HEK293 (cell line): ENCODE measurements around the gene CREBRF.

ENCODE experiments used
- CTCF ChIA-PET: fragments of 350-600 bp; formaldehyde crosslinking; extraction: SDS; loops from one replicate; lab custom pipeline; 2021; ENCODE audit warnings: antibody characterized with exemption; lab: Yijun Ruan, JAX
- POLR2A ChIA-PET: fragments of 300-600 bp; formaldehyde crosslinking; extraction: SDS; loops from one replicate; lab custom pipeline; 2020; ENCODE audit warnings: antibody characterized with exemption, inconsistent platforms; lab: Yijun Ruan, JAX
- H3K27ac ChIP-seq: fragments of 200-500 bp; sonication (Bioruptor generic); 2 replicates; pipeline ENCODE4 v1.5.1; 2014; ENCODE audit warnings: low read depth, low read length, control low read depth, inconsistent platforms; ENCODE audit errors: extremely low read depth
- H3K36me3 ChIP-seq, 2 experiments: fragments of 200-500 bp in 1 of 2; sonication (Bioruptor generic) in 1 of 2; 1 replicate in 1 of 2; 2 replicates in 1 of 2; pipeline ENCODE4 v1.5.1; 2014 to 2017; ENCODE audit warnings: inconsistent platforms in 2 of 2, low read length in 2 of 2; ENCODE audit not compliant: control insufficient read depth in 2 of 2, insufficient read depth in 1 of 2
- H3K4me1 ChIP-seq: fragments of 200-500 bp; sonication (Bioruptor generic); 2 replicates; pipeline ENCODE4 v1.5.1; 2014; ENCODE audit warnings: mild to moderate bottlenecking, low read length, inconsistent platforms; ENCODE audit not compliant: control insufficient read depth, insufficient read depth
- H3K4me3 ChIP-seq: 2 replicates; pipeline ENCODE4 v1.5.1; 2011; ENCODE audit warnings: low read depth, mild to moderate bottlenecking, control low read depth, low read length, moderate library complexity
- H3K9me3 ChIP-seq: fragments of 200-500 bp; sonication (Bioruptor generic); 2 replicates; pipeline ENCODE4 v1.5.1; 2014; ENCODE audit warnings: low read depth, low read length, inconsistent platforms; ENCODE audit not compliant: control insufficient read depth, insufficient read depth
- GLI2 ChIP-seq: fragments of 450-650 bp; formaldehyde crosslinking; IDR thresholded peaks from 2 replicates; pipeline ENCODE4; 2017; ENCODE audit warnings: missing biosample characterization, missing genetic modification characterization, low read depth, borderline replicate concordance
- IKZF3 ChIP-seq: fragments of 450-650 bp; IDR thresholded peaks from 2 replicates; pipeline ENCODE4 v1.5.0; 2018; ENCODE audit warnings: missing biosample characterization, mild to moderate bottlenecking, missing genetic modification characterization, moderate library complexity
- KLF1 ChIP-seq: fragments of 450-650 bp; formaldehyde crosslinking; IDR thresholded peaks from 2 replicates; pipeline ENCODE4 v1.5.1; 2016; ENCODE audit warnings: missing biosample characterization, missing genetic modification characterization
- MYNN ChIP-seq: fragments of 450-650 bp; formaldehyde crosslinking; IDR thresholded peaks from 2 replicates; pipeline ENCODE4 v1.5.1; 2016; ENCODE audit warnings: missing biosample characterization, missing genetic modification characterization, borderline replicate concordance
- REPIN1 ChIP-seq: fragments of 450-650 bp; formaldehyde crosslinking; IDR thresholded peaks from 2 replicates; pipeline ENCODE4 v1.5.1; 2017; ENCODE audit warnings: missing biosample characterization, missing genetic modification characterization, low read depth
- SCRT1 ChIP-seq: fragments of 450-650 bp; formaldehyde crosslinking; IDR thresholded peaks from 2 replicates; pipeline ENCODE4 v1.5.1; 2016; ENCODE audit warnings: missing biosample characterization, missing genetic modification characterization, borderline replicate concordance
- ZBTB1 ChIP-seq: fragments of 450-650 bp; formaldehyde crosslinking; IDR thresholded peaks from 2 replicates; pipeline ENCODE4 v1.5.1; 2016; ENCODE audit warnings: missing biosample characterization, missing genetic modification characterization
- ZBTB20 ChIP-seq: fragments of 450-650 bp; formaldehyde crosslinking; IDR thresholded peaks from 2 replicates; pipeline ENCODE4 v1.5.1; 2016; ENCODE audit warnings: missing biosample characterization, missing genetic modification characterization
- ZBTB26 ChIP-seq: fragments of 450-650 bp; formaldehyde crosslinking; optimal IDR thresholded peaks from 2 replicates; pipeline ENCODE3; 2016; ENCODE audit warnings: missing biosample characterization, mild to moderate bottlenecking, missing genetic modification characterization
- ZBTB48 ChIP-seq: fragments of 450-650 bp; formaldehyde crosslinking; IDR thresholded peaks from 2 replicates; pipeline ENCODE4 v1.5.1; 2016; ENCODE audit warnings: missing biosample characterization, missing genetic modification characterization
- ZEB2 ChIP-seq: fragments of 450-650 bp; formaldehyde crosslinking; IDR thresholded peaks from 2 replicates; pipeline ENCODE4 v1.5.1; 2016; ENCODE audit warnings: missing biosample characterization, missing genetic modification characterization
- ZFP3 ChIP-seq: fragments of 450-650 bp; formaldehyde crosslinking; IDR thresholded peaks from 2 replicates; pipeline ENCODE4 v1.5.1; 2016; ENCODE audit warnings: low read depth, missing biosample characterization, missing genetic modification characterization
- ZNF239 ChIP-seq: fragments of 450-650 bp; formaldehyde crosslinking; IDR thresholded peaks from 2 replicates; pipeline ENCODE4 v1.5.1; 2016; ENCODE audit warnings: missing biosample characterization, missing genetic modification characterization
- ZNF292 ChIP-seq: fragments of 450-650 bp; formaldehyde crosslinking; IDR thresholded peaks from 2 replicates; pipeline ENCODE4 v1.5.1; 2016; ENCODE audit warnings: low read depth, missing biosample characterization, missing genetic modification characterization, borderline replicate concordance
- ZNF302 ChIP-seq: fragments of 450-650 bp; formaldehyde crosslinking; IDR thresholded peaks from 2 replicates; pipeline ENCODE4 v1.5.1; 2016; ENCODE audit warnings: missing biosample characterization, missing genetic modification characterization, low read depth
- ZNF324 ChIP-seq: fragments of 450-650 bp; formaldehyde crosslinking; IDR thresholded peaks from 2 replicates; pipeline ENCODE4 v1.5.1; 2016; ENCODE audit warnings: missing biosample characterization, missing genetic modification characterization
- ZNF341 ChIP-seq: fragments of 450-650 bp; formaldehyde crosslinking; IDR thresholded peaks from 2 replicates; pipeline ENCODE4; 2016; ENCODE audit warnings: low read depth, missing biosample characterization, missing genetic modification characterization
- ZNF350 ChIP-seq: fragments of 450-650 bp; formaldehyde crosslinking; IDR thresholded peaks from 2 replicates; pipeline ENCODE4 v1.5.0; 2017; ENCODE audit warnings: missing biosample characterization, mild to moderate bottlenecking, missing genetic modification characterization
- ZNF423 ChIP-seq: fragments of 450-650 bp; formaldehyde crosslinking; IDR thresholded peaks from 2 replicates; pipeline ENCODE4 v1.5.1; 2016; ENCODE audit warnings: missing biosample characterization, missing genetic modification characterization
- ZNF426 ChIP-seq: fragments of 450-650 bp; formaldehyde crosslinking; IDR thresholded peaks from 2 replicates; pipeline ENCODE4 v1.5.1; 2017; ENCODE audit warnings: missing biosample characterization, missing genetic modification characterization, mild to moderate bottlenecking, inconsistent platforms, moderate library complexity
- ZNF514 ChIP-seq: fragments of 450-650 bp; formaldehyde crosslinking; IDR thresholded peaks from 2 replicates; pipeline ENCODE4 v1.5.1; 2016; ENCODE audit warnings: missing biosample characterization, missing genetic modification characterization
- ZNF518A ChIP-seq: fragments of 450-650 bp; formaldehyde crosslinking; conservative IDR thresholded peaks from 2 replicates; pipeline ENCODE4 v1.5.1; 2016; ENCODE audit warnings: low read depth, missing biosample characterization, missing genetic modification characterization
- ZNF555 ChIP-seq: fragments of 450-650 bp; formaldehyde crosslinking; conservative IDR thresholded peaks from 2 replicates; pipeline ENCODE4 v1.5.1; 2017; ENCODE audit warnings: missing biosample characterization, mild to moderate bottlenecking, missing genetic modification characterization, inconsistent platforms
- ZNF610 ChIP-seq: fragments of 450-650 bp; formaldehyde crosslinking; IDR thresholded peaks from 2 replicates; pipeline ENCODE4 v1.5.1; 2016; ENCODE audit warnings: missing biosample characterization, missing genetic modification characterization, borderline replicate concordance
- ZNF629 ChIP-seq: fragments of 450-650 bp; formaldehyde crosslinking; IDR thresholded peaks from 2 replicates; pipeline ENCODE4 v1.5.1; 2017; ENCODE audit warnings: missing biosample characterization, missing genetic modification characterization
- ZNF670 ChIP-seq: fragments of 450-650 bp; formaldehyde crosslinking; IDR thresholded peaks from 2 replicates; pipeline ENCODE4 v1.5.1; 2016; ENCODE audit warnings: missing biosample characterization, missing genetic modification characterization, low read depth
- ZNF701 ChIP-seq: fragments of 450-650 bp; formaldehyde crosslinking; IDR thresholded peaks from 2 replicates; pipeline ENCODE4 v1.5.1; 2016; ENCODE audit warnings: missing biosample characterization, missing genetic modification characterization
- ZNF843 ChIP-seq: fragments of 450-650 bp; formaldehyde crosslinking; IDR thresholded peaks from 2 replicates; pipeline ENCODE4 v1.5.1; 2016; ENCODE audit warnings: missing biosample characterization, missing genetic modification characterization
- TF ChIP-seq, protein P1 (sequence below): fragments of 450-650 bp; formaldehyde crosslinking; IDR thresholded peaks from 2 replicates; pipeline ENCODE4 v1.5.1; 2017; ENCODE audit warnings: missing biosample characterization, missing genetic modification characterization

CREBRF gene

DNA sequence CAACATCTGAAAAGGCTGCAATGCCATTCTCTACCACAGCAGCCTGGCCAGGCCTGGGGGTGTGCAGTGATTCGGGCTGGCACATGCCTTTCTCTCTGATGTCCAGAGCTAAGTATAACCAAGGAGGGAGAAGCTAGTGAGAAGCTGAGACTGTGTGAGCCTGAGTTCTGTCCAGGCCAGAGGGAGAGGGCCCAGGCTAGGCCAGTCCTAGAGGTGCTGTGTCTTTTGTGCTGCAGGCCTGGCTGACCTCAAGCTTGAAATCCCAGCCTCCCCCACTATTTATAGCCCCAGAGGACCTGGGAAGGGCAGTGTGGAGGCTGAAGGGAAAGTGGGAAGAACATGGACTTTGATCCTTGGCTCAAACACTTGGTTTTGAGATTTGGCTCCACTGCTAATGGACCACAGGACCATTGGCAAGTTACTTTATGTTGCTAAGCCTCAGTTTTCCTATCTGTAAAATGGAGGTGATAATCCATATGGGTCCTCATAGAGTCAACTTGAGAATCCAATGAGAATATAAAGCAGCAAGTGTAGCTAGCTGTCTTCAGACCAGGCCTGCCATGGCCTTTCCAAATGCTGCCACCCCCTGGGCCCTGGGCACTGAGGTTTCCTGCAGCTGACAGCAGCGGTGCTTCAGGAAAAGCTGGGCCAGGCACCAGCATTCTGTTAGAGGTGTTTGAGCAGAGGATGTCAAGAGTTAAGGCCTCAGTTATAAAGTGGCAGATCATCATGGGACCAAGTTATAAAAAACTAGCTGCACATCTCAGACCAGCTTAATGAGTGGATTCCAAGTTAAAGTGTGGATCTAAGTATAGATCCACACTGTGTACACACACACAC, 109.2 kb downstream of the CREBRF start:
- ChIA-PET CTCF (interaction anchor here (0.6 to 1.7 kb wide), 17 partner anchors 21 to 1184 kb away, joined by 3 to 7 read pairs (median 3); partner anchors contain the start of genes ATP6V0E1 and BNIP1), POLR2A (no interaction called here)
- Histone ChIP-seq H3K36me3 (peaks cover 0 to 26% of the 10 kb centered on the region in 2 experiments; a peak in 2 of 3 replicates), H3K27ac (no peak overlapping the region), H3K4me1 (no peaks in the 10 kb centered on the region), H3K4me3 (no peak overlapping the region), H3K9me3 (no peaks in the 10 kb centered on the region)
- TF ChIP-seq ZEB2 (no peak), ZNF341 (tag by site-specific recombination) (no peak), ZNF555 (tag by site-specific recombination) (no peak), ZBTB20 (no peak), MYNN (no peak), ZBTB1 (tag by site-specific recombination) (no peak), ZNF843 (tag by site-specific recombination) (no peak), ZNF239 (no peak), ZFP3 (tag by site-specific recombination) (no peak), ZBTB48 (tag by site-specific recombination) (no peak), REPIN1 (no peak), ZNF514 (tag by site-specific recombination) (no peak), ZNF324 (tag by site-specific recombination) (no peak), ZNF670 (tag by site-specific recombination) (no peak), GLI2 (tag by site-specific recombination) (no peak), ZBTB26 (tag by site-specific recombination) (no peak), ZNF701 (tag by site-specific recombination) (no peak), SCRT1 (tag by site-specific recombination) (no peak)
- TF ChIP-seq, protein P1, sequence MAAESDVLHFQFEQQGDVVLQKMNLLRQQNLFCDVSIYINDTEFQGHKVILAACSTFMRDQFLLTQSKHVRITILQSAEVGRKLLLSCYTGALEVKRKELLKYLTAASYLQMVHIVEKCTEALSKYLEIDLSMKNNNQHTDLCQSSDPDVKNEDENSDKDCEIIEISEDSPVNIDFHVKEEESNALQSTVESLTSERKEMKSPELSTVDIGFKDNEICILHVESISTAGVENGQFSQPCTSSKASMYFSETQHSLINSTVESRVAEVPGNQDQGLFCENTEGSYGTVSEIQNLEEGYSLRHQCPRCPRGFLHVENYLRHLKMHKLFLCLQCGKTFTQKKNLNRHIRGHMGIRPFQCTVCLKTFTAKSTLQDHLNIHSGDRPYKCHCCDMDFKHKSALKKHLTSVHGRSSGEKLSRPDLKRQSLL (tag by site-specific recombination): no peak

GRCh38 chr5:173172166-173172565, 116.0 kb downstream of the CREBRF start:
- ChIA-PET CTCF (no interaction called here), POLR2A (interaction anchor here (0.6 to 0.7 kb wide), 2 partner anchors 40 to 57 kb away, joined by 4 to 6 read pairs; no protein-coding TSS in a partner anchor)
- H3K9me3 ChIP-seq: no peaks in the 10 kb centered on the region

More at GRCh38 chr5:173172166-173172565, 116.0 kb downstream of the CREBRF start:
- Histone ChIP-seq H3K4me3 (no peak overlapping the region), H3K36me3 (no peaks in the 10 kb centered on the region), H3K27ac (no peak overlapping the region), H3K4me1 (no peaks in the 10 kb centered on the region)
- TF ChIP-seq KLF1 (no peak), ZNF518A (no peak), ZNF610 (tag by site-specific recombination) (no peak), ZNF350 (tag by site-specific recombination) (no peak), ZBTB48 (tag by site-specific recombination) (no peak), ZNF302 (no peak), IKZF3 (tag by site-specific recombination) (no peak), ZBTB20 (no peak), ZNF426 (tag by site-specific recombination) (no peak), ZNF629 (no peak), ZNF292 (tag by site-specific recombination) (no peak), ZNF423 (no peak)
